ENCODE results near the gene DMD. TPM values are rescaled to one million over a fixed set of nuclear protein-coding genes. Genes with fewer than 3 reads are reported as not detected.

DMD gene
- total and polyA plus RNA-seq, 2 of the 13 experiments (the other 11 are each of a cell fraction or from before 2014, with no cell fraction given): 17.6 to 25.9 TPM

DNA sequence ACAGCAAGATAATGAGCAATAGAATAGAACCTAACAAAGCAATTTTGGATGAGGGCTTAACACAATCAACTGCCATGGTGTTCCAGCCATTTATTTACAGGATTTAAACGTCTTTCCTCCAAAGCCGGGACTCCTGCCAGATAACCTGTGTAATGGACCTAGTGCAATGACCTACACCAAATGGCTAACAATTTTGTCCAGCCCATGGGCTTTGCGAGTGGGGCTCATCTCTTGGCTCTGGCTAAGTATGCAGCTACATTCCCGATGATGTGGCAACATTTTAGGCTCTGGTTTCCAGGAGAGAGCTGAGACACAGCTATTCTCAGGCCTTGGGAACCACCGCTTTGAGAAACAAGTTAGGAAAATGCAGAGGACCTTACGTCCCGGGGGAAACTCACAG is 1317.2 kb downstream of the DMD start:
- Histone ChIP-seq H3K27ac (ENCODE audit: extremely low read length, insufficient read depth, low read length) (no peak overlapping the region), H3K9me3 (ENCODE audit: low read length) (no peaks in the 10 kb centered on the region), H3K79me2 (ENCODE audit: insufficient read depth, low read length) (no peaks in the 10 kb centered on the region), H3K36me3 (replicated peaks in 1 of 2; ENCODE audit: control insufficient read depth in 1 of 2, insufficient read depth in 2 of 2, low read length in 2 of 2) (no peaks in the 10 kb centered on the region), H3K4me1 (ENCODE audit: insufficient read depth, low read length) (no peaks in the 10 kb centered on the region), H3K4me2 (ENCODE audit: low read depth, low read length) (no peak overlapping the region), H2AFZ (ENCODE audit: low read length) (no peak overlapping the region), H3K27me3 (ENCODE audit: control insufficient read depth in 1 of 2, insufficient read depth in 2 of 2, low read length in 2 of 2) (no peaks in the 10 kb centered on the region), H3K4me3 (replicated peaks in 1 of 3; ENCODE audit: insufficient read depth in 1 of 3, low read depth in 2 of 3, low read length in 3 of 3) (no peak overlapping the region), H4K20me1 (ENCODE audit: insufficient read depth, low read length) (no peaks in the 10 kb centered on the region), H3K9ac (ENCODE audit: insufficient read depth, low read depth, low read length) (no peak overlapping the region)
- TF ChIP-seq, protein P1, sequence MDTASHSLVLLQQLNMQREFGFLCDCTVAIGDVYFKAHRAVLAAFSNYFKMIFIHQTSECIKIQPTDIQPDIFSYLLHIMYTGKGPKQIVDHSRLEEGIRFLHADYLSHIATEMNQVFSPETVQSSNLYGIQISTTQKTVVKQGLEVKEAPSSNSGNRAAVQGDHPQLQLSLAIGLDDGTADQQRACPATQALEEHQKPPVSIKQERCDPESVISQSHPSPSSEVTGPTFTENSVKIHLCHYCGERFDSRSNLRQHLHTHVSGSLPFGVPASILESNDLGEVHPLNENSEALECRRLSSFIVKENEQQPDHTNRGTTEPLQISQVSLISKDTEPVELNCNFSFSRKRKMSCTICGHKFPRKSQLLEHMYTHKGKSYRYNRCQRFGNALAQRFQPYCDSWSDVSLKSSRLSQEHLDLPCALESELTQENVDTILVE (CRISPR knock-in tag; IDR thresholded peaks at IDR 0.05): no peak
- TF ChIP-seq ZNF350 (CRISPR knock-in tag; IDR thresholded peaks at IDR 0.05; ENCODE audit: borderline replicate concordance, low read depth): no peak
- TF ChIP-seq HCFC1 (IDR thresholded peaks at IDR 0.05; ENCODE audit: low read depth, low read length): no peak
- TF ChIP-seq ZNF841 (CRISPR knock-in tag; IDR thresholded peaks at IDR 0.05; ENCODE audit: borderline replicate concordance): no peak
- TF ChIP-seq ZNF260 (CRISPR knock-in tag; IDR thresholded peaks at IDR 0.05; ENCODE audit: borderline replicate concordance, low read depth): no peak
- TF ChIP-seq HOXA9 (CRISPR knock-in tag; IDR thresholded peaks at IDR 0.05; ENCODE audit: borderline replicate concordance): no peak
- no peak for TF ChIP-seq HIVEP1 (CRISPR knock-in tag; IDR thresholded peaks at IDR 0.05)
- TF ChIP-seq, protein P2, sequence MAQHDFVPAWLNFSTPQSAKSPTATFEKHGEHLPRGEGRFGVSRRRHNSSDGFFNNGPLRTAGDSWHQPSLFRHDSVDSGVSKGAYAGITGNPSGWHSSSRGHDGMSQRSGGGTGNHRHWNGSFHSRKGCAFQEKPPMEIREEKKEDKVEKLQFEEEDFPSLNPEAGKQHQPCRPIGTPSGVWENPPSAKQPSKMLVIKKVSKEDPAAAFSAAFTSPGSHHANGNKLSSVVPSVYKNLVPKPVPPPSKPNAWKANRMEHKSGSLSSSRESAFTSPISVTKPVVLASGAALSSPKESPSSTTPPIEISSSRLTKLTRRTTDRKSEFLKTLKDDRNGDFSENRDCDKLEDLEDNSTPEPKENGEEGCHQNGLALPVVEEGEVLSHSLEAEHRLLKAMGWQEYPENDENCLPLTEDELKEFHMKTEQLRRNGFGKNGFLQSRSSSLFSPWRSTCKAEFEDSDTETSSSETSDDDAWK (CRISPR knock-in tag; IDR thresholded peaks at IDR 0.05): no peak
- no peak for TF ChIP-seq ZNF7 (CRISPR knock-in tag; IDR thresholded peaks at IDR 0.05)
- no peak for TF ChIP-seq ZNF567 (CRISPR knock-in tag; IDR thresholded peaks at IDR 0.05; ENCODE audit: borderline replicate concordance)
- TF ChIP-seq ATRX (CRISPR knock-in tag; IDR thresholded peaks at IDR 0.05; ENCODE audit: borderline replicate concordance): no peak
- no peak for TF ChIP-seq GTF2F1 (IDR thresholded peaks at IDR 0.05; ENCODE audit: low read length)
- TF ChIP-seq DNMT3B (CRISPR knock-in tag; conservative IDR thresholded peaks at IDR 0.05): no peak
- DNase-seq (ENCODE audit: low spot score) (no peak), ATAC-seq (no peak), FAIRE-seq (no peak)
- intact Hi-C loops (cut with micrococcal nuclease; ENCODE audit: unreplicated experiment) (no loop called here), in situ Hi-C loops (cut with HindIII; ENCODE audit: extremely low pct_ligation_motif_present, low pct_unique_long_range_greater_than_20kb) (no loop called here)
- CTCF ChIA-PET (ENCODE audit: low intra/inter-chr PET ratio, low total read pairs): no interaction called here
- no TSS peak for BruUV-seq (replicated peaks)
- POLR2A ChIA-PET: no interaction called here
- WGBS (ENCODE audit: low lambda C conversion rate): 75% methylated on average over 4 of the region's 7 CpGs

Data from HepG2 (cell line).